Ascending aorta (tissue), 2 donors: ENCODE measurements around the gene HSPA4L. TPM values are rescaled to one million over a fixed set of nuclear protein-coding genes. Genes with fewer than 3 reads are reported as not detected.

Source experiments
- DNase-seq, 2 donors: peaks; one replicate each; pipeline ENCODE4 v3.0.0-alpha.2; 2019; ENCODE audit warnings: low spot score in 2 of 2
- H3K27ac ChIP-seq, 2 donors: fragments of 200-600 bp; sonication (generic); one replicate each; pipeline ENCODE4 v1.5.1; 2016 to 2017; ENCODE audit warnings: mild to moderate bottlenecking in 1 of 2
- H3K27me3 ChIP-seq: fragments of 200-600 bp; sonication (generic); one replicate; pipeline ENCODE4 v1.5.1; 2017
- H3K36me3 ChIP-seq, 2 donors: fragments of 200-600 bp; sonication (generic); one replicate each; pipeline ENCODE4 v1.5.1; 2016
- H3K4me1 ChIP-seq, 2 donors: fragments of 200-600 bp; sonication (generic); one replicate each; pipeline ENCODE4 v1.5.1; 2016 to 2017; ENCODE audit warnings: mild to moderate bottlenecking in 1 of 2
- H3K4me3 ChIP-seq, 2 donors: fragments of 200-600 bp; sonication (generic); one replicate each; pipeline ENCODE4 v1.5.1; 2016 to 2017; ENCODE audit warnings: mild to moderate bottlenecking in 1 of 2
- H3K9me3 ChIP-seq, 2 donors: fragments of 200-600 bp; sonication (generic); one replicate each; pipeline ENCODE4 v1.5.1; 2016
- CTCF ChIP-seq, 3 experiments: fragments of 200-600 bp in 2 of 3; fragments of 450-650 bp in 1 of 3; sonication (generic) in 2 of 3; IDR thresholded peaks; one replicate each; pipeline ENCODE4 v1.5.1; 2016 to 2019; ENCODE audit warnings: antibody characterized with exemption in 3 of 3, mild to moderate bottlenecking in 1 of 3, moderate library complexity in 1 of 3
- intact Hi-C: fragments of 100-400 bp; cut with DNase I; formaldehyde crosslinking; loops from one replicate; pipeline ENCODE4 v1.15.1; 2023
- total RNA-seq: library from RNA; depleted of rRNA; stranded (reverse); fragments of >200 nt; gene quantifications from one replicate; pipeline ENCODE4 v1.1.0, GENCODE V29; 2016

HSPA4L gene
- total RNA-seq, 1 donor from 2014 or later = 5.5 TPM

- Histone ChIP-seq H3K9me3 (no peaks in the 10 kb centered on the region), H3K4me1 (no peaks in the 10 kb centered on the region), H3K4me3 (no peak overlapping the region), H3K27me3 (no peaks in the 10 kb centered on the region), H3K27ac (no peak overlapping the region), H3K36me3 (peaks cover 3 to 32% of the 10 kb centered on the region in 2 donors)
- intact Hi-C loops = no loop called here
- DNase-seq = no peak
- no peak for TF ChIP-seq CTCF (IDR thresholded peaks at IDR 0.05)
These were observed 27.2 kb downstream of the HSPA4L start for GRCh38 chr4:127809173-127809800.

- H3K27me3 ChIP-seq = no peaks in the 10 kb centered on the region
- no peaks in the 10 kb centered on the region for H3K4me1 ChIP-seq
- H3K9me3 ChIP-seq = no peaks in the 10 kb centered on the region
- no peak overlapping the region for H3K27ac ChIP-seq
- TF ChIP-seq CTCF (IDR thresholded peaks at IDR 0.05) = no peak
- no peak for DNase-seq
- peaks cover 3 to 24% of the 10 kb centered on the region in 2 donors for H3K36me3 ChIP-seq
- H3K4me3 ChIP-seq = no peak overlapping the region
- intact Hi-C loops = no loop called here
These were observed 28.4 kb downstream of the HSPA4L start for GRCh38 chr4:127810551-127810950.

GRCh38 chr4:127822430-127822829 is 40.3 kb downstream of the HSPA4L start:
- H3K4me1 ChIP-seq = no peaks in the 10 kb centered on the region
- TF ChIP-seq CTCF (IDR thresholded peaks at IDR 0.05) = no peak
- H3K27ac ChIP-seq = no peak overlapping the region
- DNase-seq = no peak
- H3K4me3 ChIP-seq = no peak overlapping the region
- H3K36me3 ChIP-seq = peaks cover 12 to 35% of the 10 kb centered on the region in 2 donors
- intact Hi-C loops = no loop called here
- H3K9me3 ChIP-seq = no peaks in the 10 kb centered on the region
- H3K27me3 ChIP-seq = no peaks in the 10 kb centered on the region

GRCh38 chr4:127828121-127828520 is 46.0 kb downstream of the HSPA4L start:
- peaks cover 8 to 43% of the 10 kb centered on the region in 2 donors for H3K36me3 ChIP-seq
- TF ChIP-seq CTCF (IDR thresholded peaks at IDR 0.05) = no peak
- no peak for DNase-seq
- H3K27ac ChIP-seq = no peak overlapping the region
- intact Hi-C loops = no loop called here
- H3K4me1 ChIP-seq = no peaks in the 10 kb centered on the region
- no peaks in the 10 kb centered on the region for H3K9me3 ChIP-seq
- no peaks in the 10 kb centered on the region for H3K27me3 ChIP-seq
- H3K4me3 ChIP-seq = no peak overlapping the region

- intact Hi-C loops = no loop called here
- Histone ChIP-seq H3K9me3 (no peaks in the 10 kb centered on the region), H3K36me3 (peaks cover 5 to 41% of the 10 kb centered on the region in 2 donors), H3K27ac (no peak overlapping the region), H3K27me3 (no peaks in the 10 kb centered on the region), H3K4me1 (no peaks in the 10 kb centered on the region), H3K4me3 (no peak overlapping the region)
- TF ChIP-seq CTCF (IDR thresholded peaks at IDR 0.05) = no peak
- no peak for DNase-seq
These were observed 46.9 kb downstream of the HSPA4L start for GRCh38 chr4:127829014-127829413.

- H3K27me3 ChIP-seq = no peaks in the 10 kb centered on the region
- no peak for DNase-seq
- no peaks in the 10 kb centered on the region for H3K9me3 ChIP-seq
- H3K27ac ChIP-seq = no peak overlapping the region
- no peaks in the 10 kb centered on the region for H3K4me1 ChIP-seq
- no peak overlapping the region for H3K4me3 ChIP-seq
- intact Hi-C loops = no loop called here
- TF ChIP-seq CTCF (IDR thresholded peaks at IDR 0.05) = no peak
- H3K36me3 ChIP-seq = peaks cover 1 to 34% of the 10 kb centered on the region in 2 donors
These were observed 50.5 kb downstream of the HSPA4L start for GRCh38 chr4:127832585-127832984.
